Measurements from ENCODE around the gene HEPN1.
A peak's percentile ranks its signal among the peaks of the same experiment; 100 is the strongest.

DNA sequence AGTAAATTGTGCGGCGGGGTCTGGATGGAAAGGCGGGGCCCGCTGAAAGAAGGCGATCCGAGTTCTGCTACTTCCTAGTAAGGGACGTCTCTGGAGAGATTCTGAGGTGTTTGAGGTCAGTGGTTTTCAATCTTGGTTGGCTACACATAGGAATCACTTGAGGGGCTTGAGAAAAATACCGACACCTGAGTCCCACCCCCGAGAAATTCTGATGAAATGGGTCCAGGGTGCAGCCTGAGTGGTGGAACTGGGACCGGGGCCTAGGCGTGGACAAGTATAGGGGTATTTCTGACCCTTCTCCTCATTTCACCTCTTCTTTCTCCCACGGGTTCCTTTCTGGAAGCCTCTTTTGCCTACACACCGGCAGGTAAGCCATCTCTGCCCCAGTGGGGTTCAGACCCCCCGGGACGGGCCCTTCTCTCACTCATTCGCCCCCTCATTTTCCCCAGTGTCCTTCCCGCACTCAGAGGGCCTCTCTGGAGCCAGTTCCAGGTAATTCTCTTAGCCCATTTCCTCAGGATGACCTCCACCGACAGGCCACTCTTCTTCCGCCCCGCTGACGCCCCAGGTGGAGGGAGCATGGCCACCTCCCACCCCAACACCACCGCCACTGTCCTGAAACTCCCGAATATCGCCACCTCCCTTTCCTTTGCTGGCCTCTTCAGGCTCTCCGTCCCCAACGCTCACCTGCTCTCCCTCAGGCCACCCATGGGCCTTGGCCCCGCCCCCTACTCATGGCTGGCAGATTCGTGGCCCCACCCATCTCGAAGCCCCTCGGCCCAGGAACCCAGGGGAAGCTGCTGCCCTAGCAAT, 42.0 kb upstream of the HEPN1 start:
- TF ChIP-seq, protein P1, sequence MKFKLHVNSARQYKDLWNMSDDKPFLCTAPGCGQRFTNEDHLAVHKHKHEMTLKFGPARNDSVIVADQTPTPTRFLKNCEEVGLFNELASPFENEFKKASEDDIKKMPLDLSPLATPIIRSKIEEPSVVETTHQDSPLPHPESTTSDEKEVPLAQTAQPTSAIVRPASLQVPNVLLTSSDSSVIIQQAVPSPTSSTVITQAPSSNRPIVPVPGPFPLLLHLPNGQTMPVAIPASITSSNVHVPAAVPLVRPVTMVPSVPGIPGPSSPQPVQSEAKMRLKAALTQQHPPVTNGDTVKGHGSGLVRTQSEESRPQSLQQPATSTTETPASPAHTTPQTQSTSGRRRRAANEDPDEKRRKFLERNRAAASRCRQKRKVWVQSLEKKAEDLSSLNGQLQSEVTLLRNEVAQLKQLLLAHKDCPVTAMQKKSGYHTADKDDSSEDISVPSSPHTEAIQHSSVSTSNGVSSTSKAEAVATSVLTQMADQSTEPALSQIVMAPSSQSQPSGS (IDR thresholded peaks at IDR 0.05; ENCODE audit: low read length): no peak
- TF ChIP-seq CTCF (IDR thresholded peaks at IDR 0.05; ENCODE audit: control extremely low read depth in 1 of 3, insufficient read depth in 1 of 3, low read depth in 1 of 3, low read length in 3 of 3) (no peak), RFX5 (IDR thresholded peaks at IDR 0.05; ENCODE audit: borderline replicate concordance, low read depth, low read length) (no peak), POLR2AphosphoS5 (IDR thresholded peaks at IDR 0.05; ENCODE audit: low read depth, low read length) (no peak), SIN3A (conservative IDR thresholded peaks at IDR 0.05 in 1 of 2, IDR thresholded peaks at IDR 0.05 in 1 of 2; ENCODE audit: low read depth in 1 of 2, low read length in 2 of 2) (no peak), EGR1 (IDR thresholded peaks at IDR 0.05; ENCODE audit: borderline replicate concordance, low read depth, low read length) (no peak), SUZ12 (IDR thresholded peaks at IDR 0.05; ENCODE audit: low read length) (no peak), MAFK (IDR thresholded peaks at IDR 0.05; ENCODE audit: low read depth, low read length) (no peak), POLR2A (IDR thresholded peaks at IDR 0.05; ENCODE audit: control extremely low read depth in 1 of 2, low read depth in 2 of 2, low read length in 2 of 2) (peak in 1 of 2 experiments; percentile 4; a peak in 1 of 3 replicates), EP300 (IDR thresholded peaks at IDR 0.05; ENCODE audit: borderline replicate concordance in 1 of 2, low read depth in 2 of 2, low read length in 2 of 2) (no peak), CHD2 (IDR thresholded peaks at IDR 0.05; ENCODE audit: low read length) (no peak)
- TF ChIP-seq, protein P2, sequence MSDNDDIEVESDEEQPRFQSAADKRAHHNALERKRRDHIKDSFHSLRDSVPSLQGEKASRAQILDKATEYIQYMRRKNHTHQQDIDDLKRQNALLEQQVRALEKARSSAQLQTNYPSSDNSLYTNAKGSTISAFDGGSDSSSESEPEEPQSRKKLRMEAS (IDR thresholded peaks at IDR 0.05): no peak
